IMR-90 (cell line): ENCODE results near the gene ZNF618.

Experiments
- CEBPB ChIP-seq: IDR thresholded peaks from 2 replicates; pipeline ENCODE4 v1.6.1; 2012; ENCODE audit warnings: low read depth, low read length, improper control_type of control experiment
- CHD1 ChIP-seq: IDR thresholded peaks from 2 replicates; pipeline ENCODE4 v1.6.1; 2012; ENCODE audit warnings: low read depth, low read length, improper control_type of control experiment
- CTCF ChIP-seq: conservative IDR thresholded peaks from 2 replicates; pipeline ENCODE4 v1.5.1; 2012; ENCODE audit warnings: mild to moderate bottlenecking, low read depth, low read length, improper control_type of control experiment
- POLR2A ChIP-seq: IDR thresholded peaks from 2 replicates; pipeline ENCODE4 v1.6.1; 2012; ENCODE audit warnings: mild to moderate bottlenecking, low read depth, low read length
- RFX5 ChIP-seq: IDR thresholded peaks from 2 replicates; pipeline ENCODE4 v1.8.0; 2012; ENCODE audit warnings: low read depth, mild to moderate bottlenecking, low read length, moderate library complexity
- SMC3 ChIP-seq: fragments of 150-350 bp; IDR thresholded peaks from 2 replicates; pipeline ENCODE4 v1.6.1; 2016; ENCODE audit warnings: low read depth, mild to moderate bottlenecking, antibody characterized with exemption, low read length, moderate library complexity
- TF ChIP-seq, protein P1 (sequence below): fragments of 150-350 bp; IDR thresholded peaks from 2 replicates; pipeline ENCODE4 v1.6.1; 2017; ENCODE audit warnings: mild to moderate bottlenecking, antibody characterized with exemption, low read length, low read depth

- TF ChIP-seq SMC3 (no peak), RFX5 (no peak), CTCF (no peak), POLR2A (no peak), CHD1 (no peak), CEBPB (no peak)
- TF ChIP-seq, protein P1, sequence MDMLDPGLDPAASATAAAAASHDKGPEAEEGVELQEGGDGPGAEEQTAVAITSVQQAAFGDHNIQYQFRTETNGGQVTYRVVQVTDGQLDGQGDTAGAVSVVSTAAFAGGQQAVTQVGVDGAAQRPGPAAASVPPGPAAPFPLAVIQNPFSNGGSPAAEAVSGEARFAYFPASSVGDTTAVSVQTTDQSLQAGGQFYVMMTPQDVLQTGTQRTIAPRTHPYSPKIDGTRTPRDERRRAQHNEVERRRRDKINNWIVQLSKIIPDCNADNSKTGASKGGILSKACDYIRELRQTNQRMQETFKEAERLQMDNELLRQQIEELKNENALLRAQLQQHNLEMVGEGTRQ, result no peak
Measured at GRCh38 chr9:113886933-113887332, 10.8 kb downstream of the ZNF618 start.
